HCT116 (cell line): ENCODE measurements around the gene FECH. TPM values are rescaled to one million over a fixed set of nuclear protein-coding genes. Genes with fewer than 3 reads are reported as not detected.

ENCODE experiments used
- ATAC-seq: fragments of 200-7000 bp; cut with Tn5 transposase; 2 replicates; pipeline ENCODE4 v1.9.1; 2020; ENCODE audit warnings: mild to moderate bottlenecking, moderate library complexity
- BruUV-seq: library from RNA; stranded (reverse); fragments of 400-500 nt; replicated peaks from 2 replicates; lab custom pipeline; 2021; lab: Mats Ljungman, UMichigan
- CTCF ChIA-PET: fragments of 300-600 bp; sonication (Branson Sonifier 250); formaldehyde crosslinking; loops from one replicate; lab custom pipeline; 2021; ENCODE audit warnings: antibody characterized with exemption; lab: Charles Lee
- POLR2A ChIA-PET: fragments of 300-600, 350-600 bp; sonication (Branson Sonifier 250); formaldehyde crosslinking; loops from one replicate; lab custom pipeline; 2021; ENCODE audit warnings: antibody characterized with exemption; lab: Charles Lee
- RAD21 ChIA-PET, 2 experiments: fragments of 300-600 bp; sonication (Branson Sonifier 250); formaldehyde crosslinking; loops; one replicate each; lab custom pipeline; 2023; ENCODE audit warnings: low total read pairs in 2 of 2; ENCODE audit not compliant: uncharacterized antibody in 2 of 2, unreplicated experiment in 2 of 2, low non-redundant PET in 1 of 2; lab: Charles Lee
- DNase-seq: peaks from one replicate; pipeline ENCODE4 v3.0.0-alpha.2; 2010; ENCODE audit warnings: low read depth, low spot score
- H2AFZ ChIP-seq: fragments of 200-600 bp; shearing (Covaris generic), sonication (generic); 2 replicates; pipeline ENCODE4 v1.6.1; 2017; ENCODE audit warnings: low read depth, mixed run types, mixed read lengths, antibody characterized with exemption, low read length; ENCODE audit not compliant: poor library complexity, severe bottlenecking
- H3K27ac ChIP-seq: 2 replicates; pipeline ENCODE4 v1.5.1; 2012; ENCODE audit warnings: low read depth, low read length
- H3K27me3 ChIP-seq: fragments of 200-600 bp; sonication (generic); 2 replicates; pipeline ENCODE4 v1.6.1; 2016; ENCODE audit warnings: mixed run types, low read length, mixed read lengths; ENCODE audit not compliant: insufficient read depth
- H3K36me3 ChIP-seq, 2 experiments: fragments of 200-500 bp in 1 of 2; fragments of 200-600 bp in 1 of 2; sonication (Bioruptor generic) in 1 of 2; sonication (generic) in 1 of 2; 2 replicates each; pipeline versions ENCODE4 v1.5.1 to v1.6.1; 2014 to 2016; ENCODE audit warnings: low read length in 2 of 2, inconsistent platforms in 1 of 2, mixed read lengths in 1 of 2, mixed run types in 1 of 2; ENCODE audit not compliant: insufficient read depth in 2 of 2, control insufficient read depth in 1 of 2
- H3K4me1 ChIP-seq, 2 experiments: fragments of 200-600 bp in 1 of 2; sonication (generic) in 1 of 2; 2 replicates each; pipeline versions ENCODE4 v1.5.1 to v1.6.1; 2012 to 2017; ENCODE audit warnings: low read length in 2 of 2, inconsistent platforms in 1 of 2, mild to moderate bottlenecking in 1 of 2, mixed read lengths in 1 of 2, mixed run types in 1 of 2, moderate library complexity in 1 of 2; ENCODE audit not compliant: insufficient read depth in 2 of 2, control insufficient read depth in 1 of 2
- H3K4me2 ChIP-seq: fragments of 200-600 bp; sonication (generic); 2 replicates; pipeline ENCODE4 v1.6.1; 2017; ENCODE audit warnings: mixed run types, low read length, mixed read lengths
- H3K4me3 ChIP-seq, 2 experiments: fragments of 200-600 bp in 1 of 2; sonication (generic) in 1 of 2; replicated peaks in 1 of 2; 2 replicates each; pipeline ENCODE4 v1.5.1; 2011 to 2016; ENCODE audit warnings: low read length in 2 of 2, control low read depth in 1 of 2, low read depth in 1 of 2, mild to moderate bottlenecking in 1 of 2, mixed read lengths in 1 of 2, mixed run types in 1 of 2
- H3K79me2 ChIP-seq: fragments of 200-600 bp; sonication (generic); 2 replicates; pipeline ENCODE4 v1.6.1; 2017; ENCODE audit warnings: mild to moderate bottlenecking, mixed run types, low read length, moderate library complexity, mixed read lengths; ENCODE audit not compliant: insufficient read depth
- H3K9ac ChIP-seq: fragments of 200-600 bp; sonication (generic); 2 replicates; pipeline ENCODE4 v1.6.1; 2016; ENCODE audit warnings: low read length, mixed read lengths
- H3K9me2 ChIP-seq: fragments of 200-600 bp; sonication (generic), shearing (Covaris generic); 2 replicates; pipeline ENCODE4 v1.6.1; 2017; ENCODE audit warnings: mixed run types, mild to moderate bottlenecking, moderate library complexity; ENCODE audit not compliant: insufficient read depth
- H3K9me3 ChIP-seq, 2 experiments: fragments of 200-500 bp in 1 of 2; fragments of 200-600 bp in 1 of 2; sonication (Bioruptor generic) in 1 of 2; sonication (generic) in 1 of 2; 2 replicates each; pipeline ENCODE4 v1.6.1; 2014 to 2017; ENCODE audit warnings: low read length in 2 of 2, mixed read lengths in 2 of 2, inconsistent platforms in 1 of 2, low read depth in 1 of 2, mild to moderate bottlenecking in 1 of 2, mixed run types in 1 of 2, moderate library complexity in 1 of 2; ENCODE audit not compliant: control insufficient read depth in 1 of 2, insufficient read depth in 1 of 2
- H4K20me1 ChIP-seq: fragments of 200-600 bp; sonication (generic), shearing (Covaris generic); 2 replicates; pipeline ENCODE4 v1.6.1; 2017; ENCODE audit warnings: mixed run types, mild to moderate bottlenecking, moderate library complexity; ENCODE audit not compliant: insufficient read depth
- CBX3 ChIP-seq: IDR thresholded peaks from 2 replicates; pipeline ENCODE4 v1.6.1; 2012; ENCODE audit warnings: low read depth
- EGR1 ChIP-seq: IDR thresholded peaks from 2 replicates; pipeline ENCODE4 v1.6.1; 2012; ENCODE audit warnings: low read depth
- ELF1 ChIP-seq: IDR thresholded peaks from 2 replicates; pipeline ENCODE4 v1.6.1; 2012; ENCODE audit warnings: low read depth, borderline replicate concordance
- EZH2 ChIP-seq: fragments of 200-600 bp; sonication (generic); IDR thresholded peaks from 2 replicates; pipeline ENCODE4 v1.6.1; 2017; ENCODE audit warnings: antibody characterized with exemption, mixed run types
- EZH2phosphoT487 ChIP-seq: fragments of 200-600 bp; IDR thresholded peaks from 2 replicates; pipeline ENCODE4 v1.6.1; 2018; ENCODE audit warnings: antibody characterized with exemption, borderline replicate concordance
- FOSL1 ChIP-seq: IDR thresholded peaks from 2 replicates; pipeline ENCODE4 v1.6.1; 2012; ENCODE audit warnings: low read depth
- JUND ChIP-seq: IDR thresholded peaks from 2 replicates; pipeline ENCODE4 v1.6.1; 2012
- POLR2AphosphoS5 ChIP-seq: IDR thresholded peaks from 2 replicates; pipeline ENCODE4 v1.6.1; 2011; ENCODE audit warnings: mild to moderate bottlenecking, low read depth, low read length, moderate library complexity
- RAD21 ChIP-seq: IDR thresholded peaks from 2 replicates; pipeline ENCODE4 v1.6.1; 2012; ENCODE audit warnings: low read depth, mild to moderate bottlenecking
- SP1 ChIP-seq: IDR thresholded peaks from 2 replicates; pipeline ENCODE4 v1.6.1; 2012; ENCODE audit warnings: low read depth
- SRF ChIP-seq: IDR thresholded peaks from 2 replicates; pipeline ENCODE4 v1.6.1; 2012; ENCODE audit warnings: low read depth
- TCF7L2 ChIP-seq: IDR thresholded peaks from 2 replicates; pipeline ENCODE4 v1.7.0; 2011; ENCODE audit warnings: borderline replicate concordance, inconsistent platforms; ENCODE audit not compliant: insufficient read depth, insufficient read length; ENCODE audit errors: extremely low read depth
- YY1 ChIP-seq: IDR thresholded peaks from 2 replicates; pipeline ENCODE4 v1.6.1; 2011; ENCODE audit warnings: low read length, low read depth, moderate library complexity, mild to moderate bottlenecking; ENCODE audit not compliant: insufficient replicate concordance; ENCODE audit errors: extremely low read depth
- ZFX ChIP-seq: fragments of 450-650 bp; IDR thresholded peaks from 2 replicates; pipeline ENCODE4 v1.6.1; 2017
- ZNF274 ChIP-seq: fragments of 200-500 bp; sonication (Bioruptor generic); IDR thresholded peaks from 2 replicates; pipeline ENCODE4 v1.6.1; 2014; ENCODE audit warnings: mild to moderate bottlenecking, low read depth, low read length, inconsistent platforms
- intact Hi-C: fragments of 100-400 bp; cut with micrococcal nuclease; formaldehyde crosslinking; loops from 2 replicates; pipeline ENCODE4 v1.10.0; 2022
- total RNA-seq: library from RNA; stranded (reverse); gene quantifications from one replicate; pipeline ENCODE4 v1.2.1, GENCODE V29; 2021; ENCODE audit not compliant: unreplicated experiment
- TF ChIP-seq, protein P1 (sequence below), 3 experiments: fragments of 200-600 bp in 1 of 3; sonication (generic) in 1 of 3; IDR thresholded peaks in 2 of 3; conservative IDR thresholded peaks in 1 of 3; 2 replicates each; pipeline ENCODE4 v1.5.1; 2012 to 2017; ENCODE audit warnings: low read depth in 2 of 3, low read length in 2 of 3, antibody characterized with exemption in 1 of 3, borderline replicate concordance in 1 of 3, control low read depth in 1 of 3, mild to moderate bottlenecking in 1 of 3, mixed read lengths in 1 of 3, mixed run types in 1 of 3, moderate library complexity in 1 of 3; ENCODE audit not compliant: insufficient read depth in 1 of 3
- TF ChIP-seq, protein P2 (sequence below): IDR thresholded peaks from 2 replicates; pipeline ENCODE4 v1.6.1; 2012
- TF ChIP-seq, protein P3 (sequence below): IDR thresholded peaks from 2 replicates; pipeline ENCODE4 v1.6.1; 2011; ENCODE audit warnings: mild to moderate bottlenecking, low read length, moderate library complexity; ENCODE audit not compliant: insufficient replicate concordance; ENCODE audit errors: extremely low read depth
- TF ChIP-seq, protein P4 (sequence below): IDR thresholded peaks from 2 replicates; pipeline ENCODE4 v1.6.1; 2012; ENCODE audit warnings: low read depth

FECH gene
- total RNA-seq, 1 experiment from 2014 or later: 42.7 TPM

DNA sequence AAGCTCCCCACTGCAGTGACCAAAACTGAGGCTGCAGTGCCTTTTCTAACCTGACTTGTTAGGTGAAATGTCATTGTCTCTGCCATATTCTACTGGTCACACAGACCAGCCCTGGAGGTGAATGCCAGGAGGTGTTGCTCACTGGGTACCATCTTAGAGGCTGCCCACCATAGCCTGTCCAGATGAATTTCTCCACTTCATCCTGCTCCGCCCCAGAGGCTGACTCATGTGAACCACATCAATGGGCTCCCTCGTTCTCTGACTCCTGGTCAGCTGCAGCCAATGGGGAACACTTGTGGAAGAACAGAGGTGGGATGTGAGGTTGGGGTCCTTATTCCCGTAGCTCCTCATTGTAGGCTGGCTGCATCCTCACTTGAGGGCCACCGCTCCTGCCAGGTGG lies 38.5 kb upstream of the FECH start:
- ChIA-PET CTCF (no interaction called here), RAD21 (no interaction called here), POLR2A (interaction anchor here (0.7 kb wide), 1 partner anchor 995 kb away, joined by 3 read pairs; no protein-coding TSS in a partner anchor)
- Histone ChIP-seq H3K36me3 (peaks cover 0 to 1% of the 10 kb centered on the region in 2 experiments; a peak in 1 of 4 replicates), H3K79me2 (peaks cover 16% of the 10 kb centered on the region), H3K9me2 (no peaks in the 10 kb centered on the region), H3K4me3 (no peak overlapping the region), H3K27me3 (no peaks in the 10 kb centered on the region), H3K27ac (no peak overlapping the region), H4K20me1 (no peaks in the 10 kb centered on the region), H3K9ac (no peak overlapping the region), H3K4me1 (peaks cover 5 to 32% of the 10 kb centered on the region in 2 experiments), H3K4me2 (peak overlapping the region; percentile 1; the same call in 1 of the 2 replicates), H2AFZ (no peak overlapping the region), H3K9me3 (no peaks in the 10 kb centered on the region)
- DNase-seq (peak; percentile 15), ATAC-seq (no peak)
- no peak for TF ChIP-seq SP1
- no peak for TF ChIP-seq TCF7L2
- no peak for TF ChIP-seq EGR1
- TF ChIP-seq ELF1: no peak
- no peak for TF ChIP-seq JUND
- no peak for TF ChIP-seq SRF
- no peak for TF ChIP-seq ZNF274
- no peak for TF ChIP-seq EZH2
- TF ChIP-seq EZH2phosphoT487: no peak
- TF ChIP-seq, protein P1, sequence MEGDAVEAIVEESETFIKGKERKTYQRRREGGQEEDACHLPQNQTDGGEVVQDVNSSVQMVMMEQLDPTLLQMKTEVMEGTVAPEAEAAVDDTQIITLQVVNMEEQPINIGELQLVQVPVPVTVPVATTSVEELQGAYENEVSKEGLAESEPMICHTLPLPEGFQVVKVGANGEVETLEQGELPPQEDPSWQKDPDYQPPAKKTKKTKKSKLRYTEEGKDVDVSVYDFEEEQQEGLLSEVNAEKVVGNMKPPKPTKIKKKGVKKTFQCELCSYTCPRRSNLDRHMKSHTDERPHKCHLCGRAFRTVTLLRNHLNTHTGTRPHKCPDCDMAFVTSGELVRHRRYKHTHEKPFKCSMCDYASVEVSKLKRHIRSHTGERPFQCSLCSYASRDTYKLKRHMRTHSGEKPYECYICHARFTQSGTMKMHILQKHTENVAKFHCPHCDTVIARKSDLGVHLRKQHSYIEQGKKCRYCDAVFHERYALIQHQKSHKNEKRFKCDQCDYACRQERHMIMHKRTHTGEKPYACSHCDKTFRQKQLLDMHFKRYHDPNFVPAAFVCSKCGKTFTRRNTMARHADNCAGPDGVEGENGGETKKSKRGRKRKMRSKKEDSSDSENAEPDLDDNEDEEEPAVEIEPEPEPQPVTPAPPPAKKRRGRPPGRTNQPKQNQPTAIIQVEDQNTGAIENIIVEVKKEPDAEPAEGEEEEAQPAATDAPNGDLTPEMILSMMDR (IDR thresholded peaks at IDR 0.05 in 2 of 3, conservative IDR thresholded peaks at IDR 0.05 in 1 of 3; ENCODE audit: borderline replicate concordance in 1 of 3, insufficient read depth in 1 of 3, low read depth in 2 of 3, low read length in 2 of 3): no peak
- TF ChIP-seq CBX3: no peak
- no peak for TF ChIP-seq YY1
- TF ChIP-seq ZFX: no peak
- TF ChIP-seq, protein P2, sequence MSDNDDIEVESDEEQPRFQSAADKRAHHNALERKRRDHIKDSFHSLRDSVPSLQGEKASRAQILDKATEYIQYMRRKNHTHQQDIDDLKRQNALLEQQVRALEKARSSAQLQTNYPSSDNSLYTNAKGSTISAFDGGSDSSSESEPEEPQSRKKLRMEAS: no peak
- TF ChIP-seq, protein P3, sequence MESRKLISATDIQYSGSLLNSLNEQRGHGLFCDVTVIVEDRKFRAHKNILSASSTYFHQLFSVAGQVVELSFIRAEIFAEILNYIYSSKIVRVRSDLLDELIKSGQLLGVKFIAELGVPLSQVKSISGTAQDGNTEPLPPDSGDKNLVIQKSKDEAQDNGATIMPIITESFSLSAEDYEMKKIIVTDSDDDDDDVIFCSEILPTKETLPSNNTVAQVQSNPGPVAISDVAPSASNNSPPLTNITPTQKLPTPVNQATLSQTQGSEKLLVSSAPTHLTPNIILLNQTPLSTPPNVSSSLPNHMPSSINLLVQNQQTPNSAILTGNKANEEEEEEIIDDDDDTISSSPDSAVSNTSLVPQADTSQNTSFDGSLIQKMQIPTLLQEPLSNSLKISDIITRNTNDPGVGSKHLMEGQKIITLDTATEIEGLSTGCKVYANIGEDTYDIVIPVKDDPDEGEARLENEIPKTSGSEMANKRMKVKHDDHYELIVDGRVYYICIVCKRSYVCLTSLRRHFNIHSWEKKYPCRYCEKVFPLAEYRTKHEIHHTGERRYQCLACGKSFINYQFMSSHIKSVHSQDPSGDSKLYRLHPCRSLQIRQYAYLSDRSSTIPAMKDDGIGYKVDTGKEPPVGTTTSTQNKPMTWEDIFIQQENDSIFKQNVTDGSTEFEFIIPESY: no peak
- TF ChIP-seq, protein P4, sequence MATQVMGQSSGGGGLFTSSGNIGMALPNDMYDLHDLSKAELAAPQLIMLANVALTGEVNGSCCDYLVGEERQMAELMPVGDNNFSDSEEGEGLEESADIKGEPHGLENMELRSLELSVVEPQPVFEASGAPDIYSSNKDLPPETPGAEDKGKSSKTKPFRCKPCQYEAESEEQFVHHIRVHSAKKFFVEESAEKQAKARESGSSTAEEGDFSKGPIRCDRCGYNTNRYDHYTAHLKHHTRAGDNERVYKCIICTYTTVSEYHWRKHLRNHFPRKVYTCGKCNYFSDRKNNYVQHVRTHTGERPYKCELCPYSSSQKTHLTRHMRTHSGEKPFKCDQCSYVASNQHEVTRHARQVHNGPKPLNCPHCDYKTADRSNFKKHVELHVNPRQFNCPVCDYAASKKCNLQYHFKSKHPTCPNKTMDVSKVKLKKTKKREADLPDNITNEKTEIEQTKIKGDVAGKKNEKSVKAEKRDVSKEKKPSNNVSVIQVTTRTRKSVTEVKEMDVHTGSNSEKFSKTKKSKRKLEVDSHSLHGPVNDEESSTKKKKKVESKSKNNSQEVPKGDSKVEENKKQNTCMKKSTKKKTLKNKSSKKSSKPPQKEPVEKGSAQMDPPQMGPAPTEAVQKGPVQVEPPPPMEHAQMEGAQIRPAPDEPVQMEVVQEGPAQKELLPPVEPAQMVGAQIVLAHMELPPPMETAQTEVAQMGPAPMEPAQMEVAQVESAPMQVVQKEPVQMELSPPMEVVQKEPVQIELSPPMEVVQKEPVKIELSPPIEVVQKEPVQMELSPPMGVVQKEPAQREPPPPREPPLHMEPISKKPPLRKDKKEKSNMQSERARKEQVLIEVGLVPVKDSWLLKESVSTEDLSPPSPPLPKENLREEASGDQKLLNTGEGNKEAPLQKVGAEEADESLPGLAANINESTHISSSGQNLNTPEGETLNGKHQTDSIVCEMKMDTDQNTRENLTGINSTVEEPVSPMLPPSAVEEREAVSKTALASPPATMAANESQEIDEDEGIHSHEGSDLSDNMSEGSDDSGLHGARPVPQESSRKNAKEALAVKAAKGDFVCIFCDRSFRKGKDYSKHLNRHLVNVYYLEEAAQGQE: no peak
- no peak for TF ChIP-seq FOSL1
- no peak for TF ChIP-seq POLR2AphosphoS5
- no peak for TF ChIP-seq RAD21
- BruUV-seq: no TSS peak
- intact Hi-C loops: loop anchor here (10.0 kb wide), 1 partner anchor 500 kb away; no protein-coding TSS in a partner anchor
